ENCODE measurements around the gene MYH7B. TPM values are rescaled to one million over a fixed set of nuclear protein-coding genes. Genes with fewer than 3 reads are reported as not detected.

The MYH7B gene
- total RNA-seq, 2 experiments from 2014 or later, result 0.70 to 0.79 TPM

DNA sequence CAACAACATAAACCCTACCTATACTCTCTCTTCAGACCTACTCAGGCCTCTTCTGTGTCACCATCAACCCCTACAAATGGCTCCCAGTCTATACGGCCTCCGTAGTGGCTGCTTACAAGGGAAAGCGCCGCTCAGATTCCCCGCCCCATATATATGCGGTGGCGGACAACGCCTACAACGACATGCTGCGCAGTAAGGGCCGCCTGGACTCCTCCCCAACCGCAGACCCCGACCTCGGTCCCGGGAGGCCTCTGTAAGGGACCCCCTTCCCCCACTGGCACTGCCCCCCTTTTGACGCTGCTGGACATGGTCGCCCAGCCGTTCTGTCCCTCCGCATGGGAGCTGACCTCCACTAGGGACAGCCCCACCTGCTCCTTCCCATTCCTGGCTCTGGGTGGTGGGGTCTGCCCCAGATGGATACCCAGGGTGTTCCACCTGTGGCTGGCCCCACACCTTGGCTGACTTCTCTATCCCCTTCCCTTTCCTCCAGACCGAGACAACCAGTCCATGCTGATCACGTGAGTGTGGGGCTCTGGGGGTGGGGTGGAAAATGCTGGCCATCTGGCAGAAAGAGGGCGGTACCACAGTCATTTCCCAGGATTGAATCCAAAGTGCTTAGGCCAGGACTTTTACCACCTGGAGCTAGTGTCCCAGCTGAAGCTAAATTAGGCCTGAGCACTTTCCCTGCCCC is 25.0 kb downstream of the MYH7B start:
- Histone ChIP-seq H2AFZ (ENCODE audit: low read length) (no peak overlapping the region), H3K4me3 (ENCODE audit: low read depth, low read length, poor library complexity, severe bottlenecking) (no peak overlapping the region), H3K4me2 (ENCODE audit: low read length) (no peak overlapping the region), H3K9me2 (ENCODE audit: insufficient read depth, low read length) (no peaks in the 10 kb centered on the region), H4K20me1 (ENCODE audit: insufficient read depth, low read length) (no peaks in the 10 kb centered on the region), H3K9me3 (ENCODE audit: low read length) (no peaks in the 10 kb centered on the region), H3K4me1 (ENCODE audit: insufficient read depth, low read length, poor library complexity, severe bottlenecking) (peaks cover 17% of the 10 kb centered on the region), H3K79me2 (ENCODE audit: insufficient read depth, low read depth, low read length) (no peaks in the 10 kb centered on the region), H3K36me3 (ENCODE audit: insufficient read depth, low read length) (no peaks in the 10 kb centered on the region), H3K27ac (ENCODE audit: low read depth, low read length, poor library complexity, severe bottlenecking) (no peak overlapping the region)
- ChIA-PET CTCF (ENCODE audit: unreplicated experiment) (no interaction called here), POLR2A (no interaction called here)
- TF ChIP-seq, protein P1, sequence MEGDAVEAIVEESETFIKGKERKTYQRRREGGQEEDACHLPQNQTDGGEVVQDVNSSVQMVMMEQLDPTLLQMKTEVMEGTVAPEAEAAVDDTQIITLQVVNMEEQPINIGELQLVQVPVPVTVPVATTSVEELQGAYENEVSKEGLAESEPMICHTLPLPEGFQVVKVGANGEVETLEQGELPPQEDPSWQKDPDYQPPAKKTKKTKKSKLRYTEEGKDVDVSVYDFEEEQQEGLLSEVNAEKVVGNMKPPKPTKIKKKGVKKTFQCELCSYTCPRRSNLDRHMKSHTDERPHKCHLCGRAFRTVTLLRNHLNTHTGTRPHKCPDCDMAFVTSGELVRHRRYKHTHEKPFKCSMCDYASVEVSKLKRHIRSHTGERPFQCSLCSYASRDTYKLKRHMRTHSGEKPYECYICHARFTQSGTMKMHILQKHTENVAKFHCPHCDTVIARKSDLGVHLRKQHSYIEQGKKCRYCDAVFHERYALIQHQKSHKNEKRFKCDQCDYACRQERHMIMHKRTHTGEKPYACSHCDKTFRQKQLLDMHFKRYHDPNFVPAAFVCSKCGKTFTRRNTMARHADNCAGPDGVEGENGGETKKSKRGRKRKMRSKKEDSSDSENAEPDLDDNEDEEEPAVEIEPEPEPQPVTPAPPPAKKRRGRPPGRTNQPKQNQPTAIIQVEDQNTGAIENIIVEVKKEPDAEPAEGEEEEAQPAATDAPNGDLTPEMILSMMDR (conservative IDR thresholded peaks at IDR 0.05; ENCODE audit: low read length), result no peak
- TF ChIP-seq EZH2phosphoT487 (IDR thresholded peaks at IDR 0.05; ENCODE audit: borderline replicate concordance, low read depth, low read length), result no peak
- intact Hi-C loops (cut with micrococcal nuclease; ENCODE audit: unreplicated experiment), result no loop called here
- no peak for DNase-seq (ENCODE audit: low spot score)
- no TSS peak for BruUV-seq (replicated peaks)

- no peak for TF ChIP-seq EZH2phosphoT487 (IDR thresholded peaks at IDR 0.05; ENCODE audit: borderline replicate concordance, low read depth, low read length)
- TF ChIP-seq, protein P1 (conservative IDR thresholded peaks at IDR 0.05; ENCODE audit: low read length), result no peak
- Histone ChIP-seq H3K9me3 (ENCODE audit: low read length) (no peaks in the 10 kb centered on the region), H3K27ac (ENCODE audit: low read depth, low read length, poor library complexity, severe bottlenecking) (no peak overlapping the region), H3K9me2 (ENCODE audit: insufficient read depth, low read length) (no peaks in the 10 kb centered on the region), H3K4me3 (ENCODE audit: low read depth, low read length, poor library complexity, severe bottlenecking) (no peak overlapping the region), H3K79me2 (ENCODE audit: insufficient read depth, low read depth, low read length) (no peaks in the 10 kb centered on the region), H3K4me2 (ENCODE audit: low read length) (no peak overlapping the region), H3K4me1 (ENCODE audit: insufficient read depth, low read length, poor library complexity, severe bottlenecking) (no peaks in the 10 kb centered on the region), H4K20me1 (ENCODE audit: insufficient read depth, low read length) (no peaks in the 10 kb centered on the region), H3K36me3 (ENCODE audit: insufficient read depth, low read length) (no peaks in the 10 kb centered on the region), H2AFZ (ENCODE audit: low read length) (no peak overlapping the region)
- no TSS peak for BruUV-seq (replicated peaks)
- ChIA-PET CTCF (ENCODE audit: unreplicated experiment) (no interaction called here), POLR2A (no interaction called here)
- DNase-seq (ENCODE audit: low spot score), result no peak
- intact Hi-C loops (cut with micrococcal nuclease; ENCODE audit: unreplicated experiment), result no loop called here
Measured at GRCh38 chr20:34982270-34983088, 26.8 kb downstream of the MYH7B start.
